ENCODE data around the gene HSPBAP1.

Gene HSPBAP1

GRCh38 chr3:122694966-122695365 is 98.7 kb downstream of the HSPBAP1 start:
- no peak for TF ChIP-seq CTCF (IDR thresholded peaks at IDR 0.05; ENCODE audit: low read depth, low read length)
- no peak for DNase-seq (ENCODE audit: extremely low read depth, low read depth)

GRCh38 chr3:122692674-122693073 is 101.0 kb downstream of the HSPBAP1 start:
- no peak for TF ChIP-seq CTCF (IDR thresholded peaks at IDR 0.05; ENCODE audit: low read depth, low read length)
- no peak for DNase-seq (ENCODE audit: extremely low read depth, low read depth)

- DNase-seq (ENCODE audit: extremely low read depth, low read depth) = no peak
- TF ChIP-seq CTCF (IDR thresholded peaks at IDR 0.05; ENCODE audit: low read depth, low read length) = no peak
Observed at GRCh38 chr3:122691195-122691594, 102.4 kb downstream of the HSPBAP1 start.

GRCh38 chr3:122690096-122690495 is 103.5 kb downstream of the HSPBAP1 start:
- DNase-seq (ENCODE audit: extremely low read depth, low read depth) = no peak
- no peak for TF ChIP-seq CTCF (IDR thresholded peaks at IDR 0.05; ENCODE audit: low read depth, low read length)
